Mononuclear cell (primary cell): ENCODE measurements around the gene PLD4. TPM values are rescaled to one million over a fixed set of nuclear protein-coding genes. Genes with fewer than 3 reads are reported as not detected.

Experiments used
- H3K27me3 ChIP-seq: 2 replicates; pipeline ENCODE4 v1.6.0; 2011; ENCODE audit warnings: low read length, control low read depth; ENCODE audit not compliant: insufficient read depth
- H3K4me1 ChIP-seq: 2 replicates; pipeline ENCODE4 v1.5.1; 2011; ENCODE audit warnings: mild to moderate bottlenecking, low read length, control low read depth; ENCODE audit not compliant: insufficient read depth
- H3K4me3 ChIP-seq: 2 replicates; pipeline ENCODE4 v1.5.1; 2011; ENCODE audit warnings: mild to moderate bottlenecking, low read length, moderate library complexity
- H3K9me3 ChIP-seq: 2 replicates; pipeline ENCODE4 v1.5.1; 2011; ENCODE audit warnings: low read depth, mild to moderate bottlenecking, control low read depth, low read length
- total RNA-seq: library from RNA; depleted of rRNA; stranded (reverse); fragments of >200 nt; gene quantifications from one replicate; pipeline ENCODE4 v1.2.3, GENCODE V29; 2012

Gene PLD4
- total RNA-seq, 1 donor = 15.3 TPM

- no peaks in the 10 kb centered on the region for H3K9me3 ChIP-seq
- H3K4me3 ChIP-seq = no peak overlapping the region
- peaks cover 47% of the 10 kb centered on the region for H3K4me1 ChIP-seq
- no peaks in the 10 kb centered on the region for H3K27me3 ChIP-seq
These were observed 2.7 kb downstream of the PLD4 start for GRCh38 chr14:104927432-104927816.

- Histone ChIP-seq H3K9me3 (no peaks in the 10 kb centered on the region), H3K27me3 (no peaks in the 10 kb centered on the region), H3K4me3 (no peak overlapping the region), H3K4me1 (peaks cover 45% of the 10 kb centered on the region)
These were observed 3.2 kb downstream of the PLD4 start for GRCh38 chr14:104927901-104928300.

GRCh38 chr14:104928391-104929133 lies 3.9 kb downstream of the PLD4 start:
- Histone ChIP-seq H3K4me1 (peaks cover 42% of the 10 kb centered on the region), H3K4me3 (no peak overlapping the region), H3K9me3 (no peaks in the 10 kb centered on the region), H3K27me3 (no peaks in the 10 kb centered on the region)

DNA sequence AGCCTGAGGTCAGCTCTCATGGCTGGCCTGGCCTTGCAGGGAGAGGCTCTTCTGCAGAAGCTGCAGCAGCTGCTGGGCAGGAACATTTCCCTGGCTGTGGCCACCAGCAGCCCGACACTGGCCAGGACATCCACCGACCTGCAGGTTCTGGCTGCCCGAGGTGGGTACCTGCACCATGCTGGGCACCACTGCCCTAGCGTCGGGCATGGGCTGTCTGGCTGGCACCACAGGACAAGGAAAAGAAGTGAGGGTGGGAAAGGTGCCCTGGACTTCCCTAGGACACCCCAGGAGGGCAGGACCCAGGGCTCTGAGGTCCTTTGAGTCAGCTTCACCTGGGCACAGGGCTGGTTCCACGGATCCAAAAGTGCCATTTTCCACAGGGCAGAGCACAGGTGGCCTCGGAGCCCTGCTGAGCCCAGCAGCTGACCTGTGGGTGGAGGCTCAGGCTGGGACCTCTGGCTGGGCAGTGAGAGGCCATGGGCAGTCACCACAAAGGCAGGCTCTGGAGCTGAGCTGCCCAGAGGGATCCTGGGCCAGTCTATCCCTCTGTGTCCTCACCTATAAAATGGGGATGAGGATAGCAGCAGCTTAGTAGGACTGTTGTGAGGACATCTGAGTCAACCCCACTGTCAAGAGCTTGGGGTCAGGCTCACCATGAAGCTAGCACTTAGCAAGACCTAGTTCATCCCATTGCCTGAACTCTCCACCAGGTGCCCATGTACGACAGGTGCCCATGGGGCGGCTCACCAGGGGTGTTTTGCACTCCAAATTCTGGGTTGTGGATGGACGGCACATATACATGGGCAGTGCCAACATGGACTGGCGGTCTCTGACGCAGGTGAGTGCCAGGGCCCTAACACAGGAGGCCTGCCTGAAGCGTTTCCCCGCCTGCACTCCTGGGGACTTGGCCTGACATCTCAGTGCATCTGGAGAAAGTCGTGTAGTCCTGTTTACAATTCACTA lies 4.9 kb downstream of the PLD4 start:
- Histone ChIP-seq H3K4me1 (peaks cover 32% of the 10 kb centered on the region), H3K27me3 (peaks cover 4% of the 10 kb centered on the region), H3K9me3 (no peaks in the 10 kb centered on the region), H3K4me3 (no peak overlapping the region)

- Histone ChIP-seq H3K4me1 (peaks cover 21% of the 10 kb centered on the region), H3K4me3 (no peak overlapping the region), H3K9me3 (no peaks in the 10 kb centered on the region), H3K27me3 (peaks cover 8% of the 10 kb centered on the region)
These were observed 6.0 kb downstream of the PLD4 start for GRCh38 chr14:104930526-104931303.

GRCh38 chr14:104931304-104931770 lies 6.7 kb downstream of the PLD4 start:
- H3K4me3 ChIP-seq = no peak overlapping the region
- no peaks in the 10 kb centered on the region for H3K9me3 ChIP-seq
- peaks cover 8% of the 10 kb centered on the region for H3K27me3 ChIP-seq
- peaks cover 15% of the 10 kb centered on the region for H3K4me1 ChIP-seq

- Histone ChIP-seq H3K9me3 (no peaks in the 10 kb centered on the region), H3K27me3 (peaks cover 8% of the 10 kb centered on the region), H3K4me1 (peaks cover 8% of the 10 kb centered on the region), H3K4me3 (no peak overlapping the region)
These were observed 7.3 kb downstream of the PLD4 start for GRCh38 chr14:104931771-104932675.

- Histone ChIP-seq H3K9me3 (no peaks in the 10 kb centered on the region), H3K27me3 (peaks cover 8% of the 10 kb centered on the region), H3K4me1 (no peaks in the 10 kb centered on the region), H3K4me3 (peak overlapping the region; percentile 18)
These were observed 8.3 kb downstream of the PLD4 start for GRCh38 chr14:104932676-104933631.

- no peaks in the 10 kb centered on the region for H3K9me3 ChIP-seq
- H3K4me3 ChIP-seq = no peak overlapping the region
- H3K27me3 ChIP-seq = peaks cover 8% of the 10 kb centered on the region
- no peaks in the 10 kb centered on the region for H3K4me1 ChIP-seq
These were observed 9.4 kb downstream of the PLD4 start for GRCh38 chr14:104933746-104934733.

DNA sequence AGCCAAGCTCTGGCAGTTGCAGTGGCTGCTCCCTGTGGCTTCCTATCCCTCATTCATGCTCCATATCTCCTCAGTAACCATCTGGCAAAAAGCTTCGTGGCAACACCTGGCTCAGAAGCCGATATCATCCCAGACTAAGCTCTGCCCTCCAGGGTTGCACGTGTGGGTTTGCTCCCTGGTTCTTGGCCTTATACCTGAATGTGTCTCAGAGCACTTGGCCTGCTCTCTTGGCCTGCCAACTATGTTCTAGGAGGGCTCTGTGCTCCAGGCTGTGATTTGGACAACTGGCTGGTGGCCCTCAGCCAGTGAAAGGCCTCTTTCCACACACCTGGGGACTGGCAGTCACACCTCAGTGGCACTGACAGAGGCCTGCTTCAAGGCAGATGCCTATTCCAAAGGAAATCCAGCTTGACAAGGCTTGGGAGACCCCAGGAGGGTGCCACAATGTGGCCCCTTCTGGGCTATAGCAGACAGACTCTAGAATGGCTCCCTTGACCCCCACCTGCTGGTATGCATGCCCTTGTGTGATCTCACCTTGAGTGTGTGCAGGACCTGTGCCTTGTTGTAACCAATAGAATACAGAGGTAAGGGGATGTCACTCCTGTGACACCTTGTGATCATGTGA lies 10.5 kb downstream of the PLD4 start:
- H3K4me3 ChIP-seq = no peak overlapping the region
- H3K4me1 ChIP-seq = no peaks in the 10 kb centered on the region
- no peaks in the 10 kb centered on the region for H3K9me3 ChIP-seq
- peaks cover 8% of the 10 kb centered on the region for H3K27me3 ChIP-seq

GRCh38 chr14:104935955-104936354 lies 11.3 kb downstream of the PLD4 start:
- peaks cover 8% of the 10 kb centered on the region for H3K27me3 ChIP-seq
- H3K9me3 ChIP-seq = no peaks in the 10 kb centered on the region
- H3K4me3 ChIP-seq = no peak overlapping the region
- no peaks in the 10 kb centered on the region for H3K4me1 ChIP-seq
